GM19463 (cell line): Measurements from ENCODE around the gene CEP78.

Experiments
- ATAC-seq: cut with Tn5 transposase; IDR thresholded peaks from one replicate; pipeline ENCODE4 v1.9.1; 2021; ENCODE audit warnings: mild to moderate bottlenecking, moderate library complexity; ENCODE audit not compliant: unreplicated experiment

Gene CEP78

GRCh38 chr9:78303377-78304062 lies 67.6 kb downstream of the CEP78 start:
- ATAC-seq = no peak

- no peak for ATAC-seq
Observed at GRCh38 chr9:78304357-78304756, 68.5 kb downstream of the CEP78 start.

- ATAC-seq = no peak
Observed at GRCh38 chr9:78306222-78307076, 70.6 kb downstream of the CEP78 start.

- no peak for ATAC-seq
Observed at GRCh38 chr9:78307360-78307759, 71.5 kb downstream of the CEP78 start.

GRCh38 chr9:78309066-78309465 lies 73.2 kb downstream of the CEP78 start:
- ATAC-seq = no peak

GRCh38 chr9:78311075-78311474 lies 75.2 kb downstream of the CEP78 start:
- no peak for ATAC-seq

- no peak for ATAC-seq
Observed at GRCh38 chr9:78311886-78312524, 76.1 kb downstream of the CEP78 start.

- no peak for ATAC-seq
Observed at GRCh38 chr9:78314550-78314949, 78.7 kb downstream of the CEP78 start.

GRCh38 chr9:78314953-78315870 lies 79.3 kb downstream of the CEP78 start:
- ATAC-seq = no peak

GRCh38 chr9:78316166-78316892 lies 80.5 kb downstream of the CEP78 start:
- ATAC-seq = no peak

- no peak for ATAC-seq
Observed at GRCh38 chr9:78319197-78320029, 83.5 kb downstream of the CEP78 start.

- ATAC-seq = no peak
Observed at GRCh38 chr9:78320030-78320693, 84.3 kb downstream of the CEP78 start.

GRCh38 chr9:78320875-78321496 lies 85.1 kb downstream of the CEP78 start:
- no peak for ATAC-seq

- no peak for ATAC-seq
Observed at GRCh38 chr9:78321505-78321904, 85.6 kb downstream of the CEP78 start.

GRCh38 chr9:78324068-78324650 lies 88.3 kb downstream of the CEP78 start:
- no peak for ATAC-seq

GRCh38 chr9:78324682-78325081 lies 88.8 kb downstream of the CEP78 start:
- ATAC-seq = no peak

GRCh38 chr9:78325343-78325742 lies 89.5 kb downstream of the CEP78 start:
- no peak for ATAC-seq

GRCh38 chr9:78325846-78326360 lies 90.0 kb downstream of the CEP78 start:
- ATAC-seq = no peak
